ENCODE data around the gene FST. TPM values are rescaled to one million over a fixed set of nuclear protein-coding genes. Genes with fewer than 3 reads are reported as not detected.

Gene FST
- total and polyA plus RNA-seq, 2 of the 8 experiments (the other 6 are each of a cell fraction or from before 2014, with no cell fraction given): 16.6 to 17.5 TPM

DNA sequence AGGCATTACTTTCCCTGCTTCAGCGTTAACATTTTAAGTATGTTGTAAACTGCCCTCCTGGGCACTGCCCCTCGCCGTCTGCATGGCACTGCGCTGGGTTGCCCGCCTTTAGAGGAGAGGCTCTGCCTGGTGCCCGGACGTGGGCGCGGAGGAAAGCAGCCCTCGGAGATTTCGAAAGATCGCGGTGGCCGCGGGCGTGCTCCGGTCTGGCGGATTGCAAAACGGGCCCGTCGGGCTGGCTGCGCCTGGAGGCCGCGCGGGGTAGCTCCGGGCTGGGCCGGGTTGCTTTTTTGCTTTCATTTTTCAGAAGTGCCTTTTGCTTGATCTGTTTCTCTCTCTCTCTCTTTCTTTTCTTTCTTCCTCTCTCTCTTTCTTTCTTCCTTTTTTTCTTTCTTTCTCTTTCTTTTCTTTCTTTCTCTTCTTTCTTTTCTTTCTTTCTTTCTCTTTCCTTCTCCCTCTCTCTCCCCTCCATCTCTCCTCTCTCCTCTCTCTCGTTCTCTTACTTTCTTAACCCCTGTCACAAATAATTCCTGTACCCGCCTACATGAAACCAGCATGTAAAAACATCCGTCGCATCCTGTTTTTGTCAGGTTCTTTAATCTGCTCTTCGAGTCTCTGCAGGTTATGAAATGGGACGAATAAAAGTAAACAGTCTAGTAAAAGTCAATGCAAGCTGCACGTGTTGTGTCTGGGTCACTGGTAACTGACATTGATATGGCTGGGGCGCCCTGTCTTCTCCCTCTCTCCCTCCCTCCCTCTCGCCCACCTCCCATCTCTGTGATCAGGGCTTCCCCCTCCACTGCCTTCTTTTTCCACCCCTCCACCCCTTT is 1.7 kb downstream of the FST start (continued):
- TF ChIP-seq, protein P1, sequence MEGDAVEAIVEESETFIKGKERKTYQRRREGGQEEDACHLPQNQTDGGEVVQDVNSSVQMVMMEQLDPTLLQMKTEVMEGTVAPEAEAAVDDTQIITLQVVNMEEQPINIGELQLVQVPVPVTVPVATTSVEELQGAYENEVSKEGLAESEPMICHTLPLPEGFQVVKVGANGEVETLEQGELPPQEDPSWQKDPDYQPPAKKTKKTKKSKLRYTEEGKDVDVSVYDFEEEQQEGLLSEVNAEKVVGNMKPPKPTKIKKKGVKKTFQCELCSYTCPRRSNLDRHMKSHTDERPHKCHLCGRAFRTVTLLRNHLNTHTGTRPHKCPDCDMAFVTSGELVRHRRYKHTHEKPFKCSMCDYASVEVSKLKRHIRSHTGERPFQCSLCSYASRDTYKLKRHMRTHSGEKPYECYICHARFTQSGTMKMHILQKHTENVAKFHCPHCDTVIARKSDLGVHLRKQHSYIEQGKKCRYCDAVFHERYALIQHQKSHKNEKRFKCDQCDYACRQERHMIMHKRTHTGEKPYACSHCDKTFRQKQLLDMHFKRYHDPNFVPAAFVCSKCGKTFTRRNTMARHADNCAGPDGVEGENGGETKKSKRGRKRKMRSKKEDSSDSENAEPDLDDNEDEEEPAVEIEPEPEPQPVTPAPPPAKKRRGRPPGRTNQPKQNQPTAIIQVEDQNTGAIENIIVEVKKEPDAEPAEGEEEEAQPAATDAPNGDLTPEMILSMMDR (IDR thresholded peaks at IDR 0.05; ENCODE audit: control extremely low read depth in 1 of 3, insufficient read depth in 1 of 3, low read depth in 1 of 3, low read length in 3 of 3): no peak
- TF ChIP-seq KDM4A (IDR thresholded peaks at IDR 0.05; ENCODE audit: low read depth, low read length, severe bottlenecking) (peak; percentile 44), HDAC2 (IDR thresholded peaks at IDR 0.05; ENCODE audit: borderline replicate concordance in 1 of 2, low read depth in 2 of 2, low read length in 2 of 2) (0 out of 4 replicates have a peak, but pooled peaks of 1 of the 2 experiments have one; percentile 38), POLR2AphosphoS5 (IDR thresholded peaks at IDR 0.05; ENCODE audit: low read depth, low read length) (no peak), RFX5 (IDR thresholded peaks at IDR 0.05; ENCODE audit: borderline replicate concordance, low read depth, low read length) (no peak), EGR1 (IDR thresholded peaks at IDR 0.05; ENCODE audit: borderline replicate concordance, low read depth, low read length) (0 out of 2 replicates have a peak, but pooled peaks have one; percentile 15), POLR2A (IDR thresholded peaks at IDR 0.05; ENCODE audit: control extremely low read depth in 1 of 2, low read depth in 2 of 2, low read length in 2 of 2) (no peak), SAP30 (IDR thresholded peaks at IDR 0.05; ENCODE audit: insufficient read depth, insufficient replicate concordance, low read length) (peak; percentile 45)
